ENCODE measurements around the gene AFP. TPM values are rescaled to one million over a fixed set of nuclear protein-coding genes. Genes with fewer than 3 reads are reported as not detected.
A peak's percentile ranks its signal among the peaks of the same experiment; 100 is the strongest.

The AFP gene
- total RNA-seq, 1 experiment from 2014 or later, result not detected

- Histone ChIP-seq H3K27me3 (ENCODE audit: low read length) (no peaks in the 10 kb centered on the region), H2AFZ (ENCODE audit: low read length) (no peak overlapping the region), H3K79me2 (ENCODE audit: low read length) (no peaks in the 10 kb centered on the region), H3K36me3 (ENCODE audit: insufficient read depth, low read length) (no peaks in the 10 kb centered on the region), H3K4me2 (ENCODE audit: low read depth, low read length, poor library complexity, severe bottlenecking) (no peak overlapping the region), H3K4me3 (ENCODE audit: low read length) (no peak overlapping the region), H4K20me1 (ENCODE audit: insufficient read depth, low read depth, low read length) (no peaks in the 10 kb centered on the region), H3K9me2 (replicated peaks; ENCODE audit: insufficient read depth, low read length) (no peaks in the 10 kb centered on the region), H3K9ac (ENCODE audit: low read length) (no peak overlapping the region), H3K9me3 (ENCODE audit: low read length) (no peaks in the 10 kb centered on the region), H3K4me1 (ENCODE audit: low read length) (no peaks in the 10 kb centered on the region), H3K27ac (ENCODE audit: low read length) (no peak overlapping the region)
- peak; percentile 85 for DNase-seq
These were observed 10.4 kb downstream of the AFP start for GRCh38 chr4:73446336-73446938.

GRCh38 chr4:73447671-73448070, 11.7 kb downstream of the AFP start:
- H4K20me1 ChIP-seq (ENCODE audit: insufficient read depth, low read depth, low read length), result no peaks in the 10 kb centered on the region
- H2AFZ ChIP-seq (ENCODE audit: low read length), result no peak overlapping the region; the same call in 1 of the 2 replicates
- H3K4me3 ChIP-seq (ENCODE audit: low read length), result no peak overlapping the region
- H3K36me3 ChIP-seq (ENCODE audit: insufficient read depth, low read length), result no peaks in the 10 kb centered on the region
- no peaks in the 10 kb centered on the region for H3K9me3 ChIP-seq (ENCODE audit: low read length)
- H3K27ac ChIP-seq (ENCODE audit: low read length), result no peak overlapping the region
- no peaks in the 10 kb centered on the region for H3K79me2 ChIP-seq (ENCODE audit: low read length)
- no peak overlapping the region for H3K4me2 ChIP-seq (ENCODE audit: low read depth, low read length, poor library complexity, severe bottlenecking)
- H3K27me3 ChIP-seq (ENCODE audit: low read length), result no peaks in the 10 kb centered on the region
- no peaks in the 10 kb centered on the region for H3K4me1 ChIP-seq (ENCODE audit: low read length)
- no peak overlapping the region for H3K9ac ChIP-seq (ENCODE audit: low read length)
- H3K9me2 ChIP-seq (replicated peaks; ENCODE audit: insufficient read depth, low read length), result no peaks in the 10 kb centered on the region
- no peak for DNase-seq

DNA sequence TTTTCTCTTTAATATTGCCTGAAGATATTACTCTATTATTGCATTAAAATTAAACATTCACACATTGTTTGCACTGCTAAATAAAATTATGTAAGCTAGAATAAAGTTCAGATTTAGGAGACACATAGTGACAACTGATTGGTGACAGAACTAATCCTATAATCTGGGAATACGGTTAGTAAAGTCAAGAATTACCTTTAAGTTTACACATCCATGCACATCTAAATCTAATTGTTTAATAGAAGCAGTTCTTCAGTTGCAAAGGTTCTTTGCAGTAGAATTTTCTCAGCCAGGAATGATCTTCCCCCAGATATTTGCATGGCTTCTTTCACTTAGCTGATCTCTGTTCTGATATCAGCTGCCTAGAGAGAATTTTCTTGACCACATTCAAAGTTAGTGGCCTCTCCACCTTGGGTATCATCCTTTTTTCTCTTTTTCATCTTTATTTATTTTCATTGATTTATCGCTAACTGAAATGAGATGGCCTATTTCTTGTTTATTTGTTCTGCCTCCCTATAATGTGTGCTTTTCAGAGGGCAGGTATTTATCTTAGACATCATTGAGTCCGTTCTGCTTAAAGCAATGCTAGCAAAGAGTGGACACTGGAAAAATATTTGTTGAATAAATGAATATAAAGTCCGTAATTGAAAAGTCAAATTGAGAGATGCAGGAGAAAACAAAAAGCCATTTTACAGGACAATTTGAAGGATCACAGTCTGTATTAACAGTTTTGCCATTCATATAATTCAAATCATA, 12.6 kb downstream of the AFP start:
- Histone ChIP-seq H3K9me2 (replicated peaks; ENCODE audit: insufficient read depth, low read length) (no peaks in the 10 kb centered on the region), H3K36me3 (ENCODE audit: insufficient read depth, low read length) (no peaks in the 10 kb centered on the region), H4K20me1 (ENCODE audit: insufficient read depth, low read depth, low read length) (no peaks in the 10 kb centered on the region), H3K9me3 (ENCODE audit: low read length) (no peaks in the 10 kb centered on the region), H3K4me2 (ENCODE audit: low read depth, low read length, poor library complexity, severe bottlenecking) (no peak overlapping the region), H3K27me3 (ENCODE audit: low read length) (no peaks in the 10 kb centered on the region), H3K9ac (ENCODE audit: low read length) (no peak overlapping the region), H3K4me1 (ENCODE audit: low read length) (no peaks in the 10 kb centered on the region), H3K27ac (ENCODE audit: low read length) (no peak overlapping the region), H3K4me3 (ENCODE audit: low read length) (no peak overlapping the region), H3K79me2 (ENCODE audit: low read length) (no peaks in the 10 kb centered on the region), H2AFZ (ENCODE audit: low read length) (no peak overlapping the region)
- DNase-seq, result no peak

GRCh38 chr4:73450398-73451004, 14.5 kb downstream of the AFP start:
- Histone ChIP-seq H3K4me3 (ENCODE audit: low read length) (no peak overlapping the region), H3K4me1 (ENCODE audit: low read length) (no peaks in the 10 kb centered on the region), H3K27ac (ENCODE audit: low read length) (no peak overlapping the region), H3K4me2 (ENCODE audit: low read depth, low read length, poor library complexity, severe bottlenecking) (no peak overlapping the region), H3K27me3 (ENCODE audit: low read length) (no peaks in the 10 kb centered on the region), H3K9me2 (replicated peaks; ENCODE audit: insufficient read depth, low read length) (no peaks in the 10 kb centered on the region), H3K79me2 (ENCODE audit: low read length) (no peaks in the 10 kb centered on the region), H3K36me3 (ENCODE audit: insufficient read depth, low read length) (no peaks in the 10 kb centered on the region), H3K9me3 (ENCODE audit: low read length) (no peaks in the 10 kb centered on the region), H2AFZ (ENCODE audit: low read length) (no peak overlapping the region), H3K9ac (ENCODE audit: low read length) (no peak overlapping the region), H4K20me1 (ENCODE audit: insufficient read depth, low read depth, low read length) (no peaks in the 10 kb centered on the region)
- DNase-seq, result no peak

GRCh38 chr4:73451404-73451803, 15.4 kb downstream of the AFP start:
- no peaks in the 10 kb centered on the region for H3K9me2 ChIP-seq (replicated peaks; ENCODE audit: insufficient read depth, low read length)
- no peaks in the 10 kb centered on the region for H3K27me3 ChIP-seq (ENCODE audit: low read length)
- no peak overlapping the region for H3K9ac ChIP-seq (ENCODE audit: low read length)
- H3K4me1 ChIP-seq (ENCODE audit: low read length), result no peaks in the 10 kb centered on the region
- H3K36me3 ChIP-seq (ENCODE audit: insufficient read depth, low read length), result no peaks in the 10 kb centered on the region
- H3K79me2 ChIP-seq (ENCODE audit: low read length), result no peaks in the 10 kb centered on the region
- no peaks in the 10 kb centered on the region for H3K9me3 ChIP-seq (ENCODE audit: low read length)
- DNase-seq, result no peak
- H3K4me3 ChIP-seq (ENCODE audit: low read length), result no peak overlapping the region
- H3K27ac ChIP-seq (ENCODE audit: low read length), result no peak overlapping the region
- H3K4me2 ChIP-seq (ENCODE audit: low read depth, low read length, poor library complexity, severe bottlenecking), result no peak overlapping the region
- no peak overlapping the region for H2AFZ ChIP-seq (ENCODE audit: low read length)
- no peaks in the 10 kb centered on the region for H4K20me1 ChIP-seq (ENCODE audit: insufficient read depth, low read depth, low read length)

GRCh38 chr4:73451981-73452747, 16.1 kb downstream of the AFP start:
- Histone ChIP-seq H3K4me3 (ENCODE audit: low read length) (no peak overlapping the region), H3K27me3 (ENCODE audit: low read length) (no peaks in the 10 kb centered on the region), H3K27ac (ENCODE audit: low read length) (no peak overlapping the region), H3K36me3 (ENCODE audit: insufficient read depth, low read length) (no peaks in the 10 kb centered on the region), H3K9me2 (replicated peaks; ENCODE audit: insufficient read depth, low read length) (no peaks in the 10 kb centered on the region), H3K9ac (ENCODE audit: low read length) (no peak overlapping the region), H3K4me2 (ENCODE audit: low read depth, low read length, poor library complexity, severe bottlenecking) (no peak overlapping the region), H3K79me2 (ENCODE audit: low read length) (no peaks in the 10 kb centered on the region), H4K20me1 (ENCODE audit: insufficient read depth, low read depth, low read length) (no peaks in the 10 kb centered on the region), H3K9me3 (ENCODE audit: low read length) (no peaks in the 10 kb centered on the region), H2AFZ (ENCODE audit: low read length) (no peak overlapping the region), H3K4me1 (ENCODE audit: low read length) (no peaks in the 10 kb centered on the region)
- DNase-seq, result no peak

DNA sequence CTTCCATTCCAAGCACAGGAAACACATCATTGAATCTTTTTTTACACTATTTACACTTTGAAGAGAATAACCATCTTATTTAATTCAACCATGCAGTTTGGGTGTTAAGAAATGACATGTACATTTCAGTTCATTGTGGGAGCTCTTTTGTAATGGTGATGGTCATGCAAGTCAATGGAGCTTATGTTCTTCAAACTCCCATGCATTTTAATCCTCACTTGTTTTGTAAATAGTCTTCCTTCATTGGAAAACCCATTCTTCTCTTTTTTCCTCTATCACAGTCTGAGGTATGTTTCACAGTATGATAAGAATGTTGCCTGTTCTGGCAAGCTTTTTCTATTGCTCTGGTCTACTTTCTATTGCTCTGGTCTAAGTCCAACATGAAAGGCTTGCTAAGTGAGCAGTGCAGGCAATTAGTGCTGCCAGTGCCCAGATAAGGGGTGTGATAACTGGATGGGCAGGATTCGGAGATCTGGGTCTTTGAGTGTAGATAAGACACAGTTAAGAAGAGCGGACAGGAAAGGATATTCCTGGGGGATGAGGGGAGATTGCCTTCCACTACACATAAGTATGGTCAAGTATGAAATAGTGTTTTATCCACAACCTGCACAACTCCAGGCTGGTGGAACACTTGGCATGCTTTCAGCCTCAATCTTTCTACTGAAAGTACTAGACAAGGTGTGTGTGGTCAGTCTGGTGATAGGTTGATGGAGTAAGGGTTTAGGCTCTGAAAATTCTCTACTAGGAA, 17.1 kb downstream of the AFP start:
- Histone ChIP-seq H3K27ac (ENCODE audit: low read length) (no peak overlapping the region), H3K9me2 (replicated peaks; ENCODE audit: insufficient read depth, low read length) (no peaks in the 10 kb centered on the region), H3K79me2 (ENCODE audit: low read length) (no peaks in the 10 kb centered on the region), H2AFZ (ENCODE audit: low read length) (no peak overlapping the region), H3K9me3 (ENCODE audit: low read length) (no peaks in the 10 kb centered on the region), H3K36me3 (ENCODE audit: insufficient read depth, low read length) (no peaks in the 10 kb centered on the region), H3K4me3 (ENCODE audit: low read length) (no peak overlapping the region), H3K9ac (ENCODE audit: low read length) (no peak overlapping the region), H3K4me2 (ENCODE audit: low read depth, low read length, poor library complexity, severe bottlenecking) (no peak overlapping the region), H4K20me1 (ENCODE audit: insufficient read depth, low read depth, low read length) (no peaks in the 10 kb centered on the region), H3K4me1 (ENCODE audit: low read length) (no peaks in the 10 kb centered on the region), H3K27me3 (ENCODE audit: low read length) (no peaks in the 10 kb centered on the region)
- DNase-seq, result no peak

Measured in Karpas-422 (cell line).